Activated naive CD4-positive, alpha-beta T cell treated with anti-CD3 and anti-CD28 coated beads, Interleukin-2, amount 50 U/mL, for 16 hours (primary cell): Measurements from ENCODE around the gene CNGB1.
"Not testable (repeated sequence)": the region's sequence is repeated elsewhere in the genome, so short reads cannot be mapped to it uniquely, and the experiment has no call there.

Experiments
- DNase-seq: peaks from one replicate; pipeline ENCODE4 v3.0.0-alpha.2; 2020

Gene CNGB1

GRCh38 chr16:57996406-57997175 is 25.7 kb upstream of the CNGB1 start:
- DNase-seq: no peak

- no peak for DNase-seq
Observed at GRCh38 chr16:57995721-57996405, 24.9 kb upstream of the CNGB1 start.

- peak; percentile 26 for DNase-seq
Observed at GRCh38 chr16:57994778-57995177, 23.9 kb upstream of the CNGB1 start.

- no peak for DNase-seq
Observed at GRCh38 chr16:57994361-57994760, 23.4 kb upstream of the CNGB1 start.

- no peak for DNase-seq
Observed at GRCh38 chr16:57993897-57994296, 23.0 kb upstream of the CNGB1 start.

GRCh38 chr16:57993438-57993837 is 22.5 kb upstream of the CNGB1 start:
- no peak for DNase-seq

- no peak for DNase-seq
Observed at GRCh38 chr16:57992084-57992483, 21.2 kb upstream of the CNGB1 start.

GRCh38 chr16:57991551-57992059 is 20.7 kb upstream of the CNGB1 start:
- no peak for DNase-seq

GRCh38 chr16:57988929-57989328 is 18.0 kb upstream of the CNGB1 start:
- DNase-seq: no peak

- DNase-seq: no peak
Observed at GRCh38 chr16:57987441-57988177, 16.7 kb upstream of the CNGB1 start.

GRCh38 chr16:57986196-57986595 is 15.3 kb upstream of the CNGB1 start:
- no peak for DNase-seq

GRCh38 chr16:57985204-57986181 is 14.6 kb upstream of the CNGB1 start:
- DNase-seq: no peak

- DNase-seq: peak; percentile 93
Observed at GRCh38 chr16:57984443-57985203, 13.7 kb upstream of the CNGB1 start.

- DNase-seq: no peak
Observed at GRCh38 chr16:57982385-57982784, 11.5 kb upstream of the CNGB1 start.

- DNase-seq: no peak
Observed at GRCh38 chr16:57981636-57982035, 10.7 kb upstream of the CNGB1 start.

GRCh38 chr16:57979006-57979585 is 8.2 kb upstream of the CNGB1 start:
- DNase-seq: no peak

GRCh38 chr16:57978070-57978465 is 7.1 kb upstream of the CNGB1 start:
- not testable (repeated sequence) for DNase-seq

- DNase-seq: no peak
Observed at GRCh38 chr16:57977418-57978069, 6.6 kb upstream of the CNGB1 start.

- no peak for DNase-seq
Observed at GRCh38 chr16:57976331-57976796, 5.4 kb upstream of the CNGB1 start.

GRCh38 chr16:57972306-57972705 is 1.4 kb upstream of the CNGB1 start:
- no peak for DNase-seq
